ENCODE data around the gene PLXND1. TPM values are rescaled to one million over a fixed set of nuclear protein-coding genes. Genes with fewer than 3 reads are reported as not detected.

PLXND1 gene, protein sequence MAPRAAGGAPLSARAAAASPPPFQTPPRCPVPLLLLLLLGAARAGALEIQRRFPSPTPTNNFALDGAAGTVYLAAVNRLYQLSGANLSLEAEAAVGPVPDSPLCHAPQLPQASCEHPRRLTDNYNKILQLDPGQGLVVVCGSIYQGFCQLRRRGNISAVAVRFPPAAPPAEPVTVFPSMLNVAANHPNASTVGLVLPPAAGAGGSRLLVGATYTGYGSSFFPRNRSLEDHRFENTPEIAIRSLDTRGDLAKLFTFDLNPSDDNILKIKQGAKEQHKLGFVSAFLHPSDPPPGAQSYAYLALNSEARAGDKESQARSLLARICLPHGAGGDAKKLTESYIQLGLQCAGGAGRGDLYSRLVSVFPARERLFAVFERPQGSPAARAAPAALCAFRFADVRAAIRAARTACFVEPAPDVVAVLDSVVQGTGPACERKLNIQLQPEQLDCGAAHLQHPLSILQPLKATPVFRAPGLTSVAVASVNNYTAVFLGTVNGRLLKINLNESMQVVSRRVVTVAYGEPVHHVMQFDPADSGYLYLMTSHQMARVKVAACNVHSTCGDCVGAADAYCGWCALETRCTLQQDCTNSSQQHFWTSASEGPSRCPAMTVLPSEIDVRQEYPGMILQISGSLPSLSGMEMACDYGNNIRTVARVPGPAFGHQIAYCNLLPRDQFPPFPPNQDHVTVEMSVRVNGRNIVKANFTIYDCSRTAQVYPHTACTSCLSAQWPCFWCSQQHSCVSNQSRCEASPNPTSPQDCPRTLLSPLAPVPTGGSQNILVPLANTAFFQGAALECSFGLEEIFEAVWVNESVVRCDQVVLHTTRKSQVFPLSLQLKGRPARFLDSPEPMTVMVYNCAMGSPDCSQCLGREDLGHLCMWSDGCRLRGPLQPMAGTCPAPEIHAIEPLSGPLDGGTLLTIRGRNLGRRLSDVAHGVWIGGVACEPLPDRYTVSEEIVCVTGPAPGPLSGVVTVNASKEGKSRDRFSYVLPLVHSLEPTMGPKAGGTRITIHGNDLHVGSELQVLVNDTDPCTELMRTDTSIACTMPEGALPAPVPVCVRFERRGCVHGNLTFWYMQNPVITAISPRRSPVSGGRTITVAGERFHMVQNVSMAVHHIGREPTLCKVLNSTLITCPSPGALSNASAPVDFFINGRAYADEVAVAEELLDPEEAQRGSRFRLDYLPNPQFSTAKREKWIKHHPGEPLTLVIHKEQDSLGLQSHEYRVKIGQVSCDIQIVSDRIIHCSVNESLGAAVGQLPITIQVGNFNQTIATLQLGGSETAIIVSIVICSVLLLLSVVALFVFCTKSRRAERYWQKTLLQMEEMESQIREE (N-terminal part only)
- 38.5 and 64.3 TPM in 2 replicates for total RNA-seq

DNA sequence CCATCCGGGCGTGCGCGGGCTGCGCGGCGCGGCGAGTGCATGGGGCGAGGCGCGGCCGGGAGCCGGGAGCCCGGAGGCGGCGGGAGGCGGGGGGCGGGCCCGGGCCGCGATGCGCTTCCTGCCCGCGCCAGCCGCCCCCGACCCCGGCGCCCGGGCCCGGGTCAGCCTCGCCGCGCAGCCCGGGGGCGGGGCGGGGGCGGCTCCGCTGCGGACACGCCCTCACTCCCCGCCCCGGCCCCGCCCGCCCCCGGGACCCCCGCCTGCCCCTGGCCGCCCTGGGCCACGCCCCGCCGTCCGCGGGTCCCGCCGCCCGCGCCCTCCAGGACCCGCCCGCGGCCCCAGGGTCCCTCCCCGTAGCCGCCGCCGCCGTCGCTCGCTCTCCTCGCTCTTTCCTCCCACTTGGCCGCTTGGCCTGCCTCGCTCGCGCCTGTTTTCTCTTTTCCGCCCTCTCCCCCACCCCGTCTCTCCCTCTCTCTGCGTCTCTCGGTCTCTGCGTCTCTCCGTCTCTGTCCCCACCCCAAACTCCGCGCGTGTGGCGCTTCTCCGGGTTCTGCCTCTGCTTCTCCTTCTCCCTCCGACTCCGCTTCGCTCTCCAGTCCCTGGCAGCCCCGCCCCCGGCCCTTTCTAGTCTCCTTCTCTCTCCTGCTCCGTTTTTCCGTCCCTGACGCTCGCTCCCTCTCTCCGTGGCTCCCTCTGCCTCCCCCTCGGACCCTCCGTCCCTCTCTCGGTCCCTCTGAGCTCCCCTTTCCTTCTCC lies at the start of gene PLXND1:
Gene PLXND1 (minus strand): TSS at position 41 of the 755 bp plus-strand sequence. CDS start 37 bp downstream, at position 4.

DNA sequence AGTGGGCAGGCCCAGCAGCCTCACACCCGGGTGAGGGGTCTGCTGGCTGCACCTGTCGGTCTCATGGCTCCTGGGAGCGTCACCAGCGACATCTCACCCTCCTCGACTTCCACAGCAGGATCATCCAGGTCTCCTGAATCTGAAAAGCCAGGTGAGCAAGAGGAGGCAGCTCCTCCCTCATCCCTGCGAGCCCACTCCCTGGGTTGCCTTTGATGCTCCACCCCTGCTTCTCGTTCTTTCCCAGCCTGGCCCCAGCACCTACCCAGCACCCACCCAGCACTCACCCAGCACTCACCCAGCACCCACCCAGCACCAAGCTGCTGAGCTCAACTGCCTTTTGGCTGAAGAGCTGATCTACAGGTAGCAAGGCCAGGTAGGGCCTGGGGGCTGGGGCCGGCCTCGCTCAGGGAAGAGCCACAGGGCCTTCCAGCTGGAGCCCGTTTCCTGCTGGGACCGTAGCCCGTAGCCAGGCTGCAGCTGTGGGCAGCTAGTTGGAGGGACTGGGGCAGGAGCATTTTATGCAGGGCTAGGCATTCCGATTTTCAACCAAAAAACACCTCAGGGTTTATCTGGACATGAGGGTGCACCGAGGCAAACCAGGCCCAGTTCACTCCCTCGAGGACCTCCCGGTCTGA lies 63.2 kb downstream of the PLXND1 start, which contains the start of gene H1-8:
Gene H1-8 (plus strand): TSS at position 20 of the 635 bp plus-strand sequence. CDS start 44 bp downstream, at position 64.

DNA sequence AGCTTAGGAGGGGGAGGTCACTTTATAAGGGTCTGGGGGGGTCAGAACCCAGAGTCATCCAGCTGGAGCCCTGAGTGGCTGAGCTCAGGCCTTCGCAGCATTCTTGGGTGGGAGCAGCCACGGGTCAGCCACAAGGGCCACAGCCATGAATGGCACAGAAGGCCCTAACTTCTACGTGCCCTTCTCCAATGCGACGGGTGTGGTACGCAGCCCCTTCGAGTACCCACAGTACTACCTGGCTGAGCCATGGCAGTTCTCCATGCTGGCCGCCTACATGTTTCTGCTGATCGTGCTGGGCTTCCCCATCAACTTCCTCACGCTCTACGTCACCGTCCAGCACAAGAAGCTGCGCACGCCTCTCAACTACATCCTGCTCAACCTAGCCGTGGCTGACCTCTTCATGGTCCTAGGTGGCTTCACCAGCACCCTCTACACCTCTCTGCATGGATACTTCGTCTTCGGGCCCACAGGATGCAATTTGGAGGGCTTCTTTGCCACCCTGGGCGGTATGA lies 77.8 kb downstream of the PLXND1 start, which contains the start of gene RHO:
Gene RHO (plus strand): TSS at position 51 of the 512 bp plus-strand sequence. CDS start 95 bp downstream, at position 146.

Other genes starting within 250 kb of the PLXND1 start
- under 0.01 and 0.09 TPM in 2 replicates for gene EFCAB12, start 178.0 kb downstream of the PLXND1 start, total RNA-seq
- 30.0 and 38.7 TPM in 2 replicates for gene MBD4, start 166.7 kb downstream of the PLXND1 start, total RNA-seq
- gene IFT122, start 166.5 kb downstream of the PLXND1 start, total RNA-seq: 20.2 and 26.9 TPM in 2 replicates
- gene RHO, start 78.0 kb downstream of the PLXND1 start, total RNA-seq: not detected in 2 replicates
- gene H1-8, start 63.5 kb downstream of the PLXND1 start, total RNA-seq: not detected in 2 replicates

All from smooth muscle cell of bladder (primary cell).